ENCODE data around the gene NUP214.

- TF ChIP-seq ELF4 (IDR thresholded peaks at IDR 0.05) (no peak), ARNT (IDR thresholded peaks at IDR 0.05) (no peak)
Measured at GRCh38 chr9:131153595-131153994, 28.2 kb downstream of the NUP214 start.
